Forelimb muscle (tissue), 1 donor: ENCODE data around the gene ARHGAP26. TPM values are rescaled to one million over a fixed set of nuclear protein-coding genes. Genes with fewer than 3 reads are reported as not detected.

Experiments
- DNase-seq: peaks from one replicate; pipeline ENCODE4 v3.0.0-alpha.2; 2013; ENCODE audit warnings: low read depth
- polyA plus RNA-seq: library from polyadenylated mRNA; unstranded; fragments of 120-200 nt; gene quantifications from one replicate; pipeline ENCODE4 v1.2.1, GENCODE V29; 2013; ENCODE audit not compliant: insufficient read length

ARHGAP26 gene
- polyA plus RNA-seq, 1 donor = 11.9 TPM

DNA sequence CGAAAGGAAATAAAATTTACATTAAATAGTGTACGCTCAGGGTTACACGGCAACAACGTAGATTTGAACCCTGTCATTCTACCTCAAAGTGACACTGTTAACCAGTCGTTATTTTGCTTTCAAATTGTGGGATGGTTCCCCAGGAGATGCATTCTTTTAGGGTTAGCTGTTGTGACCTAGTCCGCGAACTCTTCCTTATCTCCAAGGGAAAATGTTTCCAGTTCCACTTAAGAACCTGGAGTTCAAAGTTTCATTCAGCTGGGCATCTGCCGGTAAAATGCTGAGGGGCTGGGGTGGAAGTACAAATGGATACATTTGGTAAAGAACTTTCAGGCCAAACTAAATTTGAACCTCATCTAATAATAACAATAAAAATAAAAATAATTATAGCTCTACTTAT is 368.7 kb downstream of the ARHGAP26 start:
- DNase-seq = no peak

DNA sequence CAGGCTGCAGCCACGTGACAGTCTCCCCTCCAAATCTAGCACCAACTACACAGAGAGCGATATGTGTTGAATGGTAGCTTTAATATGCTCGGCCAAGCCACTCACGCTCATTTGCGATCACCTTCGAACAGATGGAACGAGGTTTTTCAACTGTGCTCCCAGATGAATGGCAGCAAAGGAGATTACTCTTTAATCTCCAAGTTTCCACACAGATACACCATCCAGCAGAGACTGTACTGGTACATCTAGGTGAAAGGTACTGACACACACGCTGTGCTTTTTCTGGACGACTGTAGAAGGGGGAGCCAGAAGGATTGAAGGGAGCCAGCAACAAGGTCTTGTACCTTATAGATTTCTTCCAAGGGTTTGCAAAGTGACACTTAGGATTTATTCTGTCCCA is 369.4 kb downstream of the ARHGAP26 start:
- DNase-seq = no peak

DNA sequence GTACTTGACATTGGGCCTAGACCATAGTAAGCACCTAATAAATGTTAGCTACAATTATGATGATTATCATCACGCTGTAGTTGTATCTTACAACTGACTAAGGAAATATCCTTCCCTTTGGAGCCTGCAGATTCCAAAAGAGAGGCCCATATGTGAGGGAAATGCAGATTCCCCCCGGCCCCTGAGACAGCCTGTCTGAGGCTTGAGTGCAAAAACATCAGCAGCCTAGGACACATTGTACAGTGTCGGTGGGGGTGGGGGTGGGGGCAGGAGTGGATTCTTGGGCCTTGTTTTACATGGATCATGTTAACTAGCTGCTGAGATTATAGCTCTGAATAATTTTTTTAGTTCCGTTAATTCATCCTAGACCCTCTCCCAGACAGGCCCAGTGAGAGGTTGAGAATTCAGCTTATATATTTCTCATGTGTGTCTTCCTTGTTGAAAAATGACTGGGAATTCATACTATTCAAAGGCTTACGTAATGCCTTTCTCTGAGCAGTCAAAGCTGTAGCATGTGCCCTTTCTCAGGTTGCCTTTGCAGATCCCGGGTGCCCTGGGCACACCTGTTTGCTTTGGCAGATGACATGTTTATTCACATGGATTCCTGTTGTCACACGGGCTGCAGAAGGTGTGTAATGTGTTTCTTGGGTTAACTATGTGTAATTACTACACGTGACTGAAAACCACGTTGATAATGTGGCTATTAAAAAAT is 370.5 kb downstream of the ARHGAP26 start:
- no peak for DNase-seq

DNA sequence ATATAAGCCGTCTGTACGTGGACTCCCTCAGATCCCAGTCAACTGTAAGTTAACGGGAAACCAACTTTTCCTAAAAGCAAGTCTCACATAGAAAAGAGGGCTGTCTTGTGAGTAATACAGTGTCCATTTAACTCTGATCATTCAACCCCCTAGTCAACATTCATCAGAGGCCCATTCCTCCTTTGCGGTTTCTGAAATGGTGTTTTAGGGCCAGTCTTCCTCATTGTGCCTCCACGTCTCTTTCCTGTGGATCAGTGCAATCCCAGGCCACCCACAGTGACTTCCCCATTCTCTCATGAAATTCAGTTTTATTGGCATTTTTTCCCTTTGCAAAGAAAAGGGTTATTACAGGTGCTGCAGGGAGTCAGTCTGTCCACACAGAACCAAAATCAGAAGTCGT is 371.5 kb downstream of the ARHGAP26 start:
- no peak for DNase-seq

DNA sequence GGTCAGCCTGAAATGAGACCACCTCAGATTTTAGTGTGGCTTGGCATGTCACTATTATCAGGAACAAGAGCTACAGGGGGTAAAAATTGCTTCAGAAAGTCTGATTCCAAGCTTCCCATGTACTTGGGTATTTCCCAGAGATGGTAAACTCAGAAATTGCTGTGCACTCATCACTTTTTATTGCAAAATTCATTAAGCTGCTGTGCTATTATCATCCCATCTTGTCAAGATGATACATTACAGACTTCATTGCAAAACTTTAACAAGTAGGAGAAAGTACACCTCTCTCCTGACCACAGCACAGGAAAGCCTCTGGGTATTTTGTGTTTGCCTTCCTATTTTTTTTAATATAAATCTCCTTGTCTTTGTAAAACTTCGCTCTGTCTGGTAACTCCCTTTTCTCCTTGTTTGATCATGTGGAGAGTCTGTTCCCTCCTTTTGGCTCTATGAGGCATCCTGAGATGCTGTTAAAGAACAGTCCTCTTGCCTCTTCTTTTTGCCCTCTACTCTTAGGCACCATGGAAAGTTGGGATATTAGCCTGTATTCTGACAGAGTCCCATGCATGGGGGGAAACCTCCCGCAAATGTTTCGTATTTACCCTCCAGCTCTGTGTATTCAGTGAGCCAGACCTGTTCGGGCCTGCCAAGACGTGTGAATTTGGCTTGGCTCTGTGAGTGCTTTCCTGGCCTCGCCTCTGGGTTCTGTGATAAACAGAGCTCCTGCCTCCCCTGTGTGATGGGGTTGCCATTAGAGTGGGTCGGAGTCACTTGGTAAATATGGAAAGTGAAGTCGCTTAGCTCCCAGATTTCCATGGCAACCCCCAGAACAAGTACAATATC is 372.6 kb downstream of the ARHGAP26 start:
- no peak for DNase-seq

DNA sequence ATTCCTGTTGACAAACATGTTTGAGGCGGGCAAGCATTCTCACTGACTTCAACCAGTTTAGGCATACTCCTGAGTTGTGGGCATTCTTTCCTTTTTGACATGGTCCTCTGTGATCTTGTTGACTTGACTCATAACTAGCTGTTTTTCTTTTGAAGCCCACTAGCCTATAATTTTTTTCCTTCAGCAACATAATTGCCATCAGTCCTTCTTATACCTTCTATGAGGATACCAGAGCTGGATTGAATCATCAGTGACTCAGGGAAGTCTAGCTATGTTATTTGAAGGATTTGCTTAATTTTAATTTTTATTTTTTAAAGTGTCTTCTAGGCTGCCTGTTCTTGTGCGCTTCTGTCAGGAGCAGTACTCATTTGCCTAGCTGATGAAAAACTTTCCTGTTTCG is 373.8 kb downstream of the ARHGAP26 start:
- no peak for DNase-seq

DNA sequence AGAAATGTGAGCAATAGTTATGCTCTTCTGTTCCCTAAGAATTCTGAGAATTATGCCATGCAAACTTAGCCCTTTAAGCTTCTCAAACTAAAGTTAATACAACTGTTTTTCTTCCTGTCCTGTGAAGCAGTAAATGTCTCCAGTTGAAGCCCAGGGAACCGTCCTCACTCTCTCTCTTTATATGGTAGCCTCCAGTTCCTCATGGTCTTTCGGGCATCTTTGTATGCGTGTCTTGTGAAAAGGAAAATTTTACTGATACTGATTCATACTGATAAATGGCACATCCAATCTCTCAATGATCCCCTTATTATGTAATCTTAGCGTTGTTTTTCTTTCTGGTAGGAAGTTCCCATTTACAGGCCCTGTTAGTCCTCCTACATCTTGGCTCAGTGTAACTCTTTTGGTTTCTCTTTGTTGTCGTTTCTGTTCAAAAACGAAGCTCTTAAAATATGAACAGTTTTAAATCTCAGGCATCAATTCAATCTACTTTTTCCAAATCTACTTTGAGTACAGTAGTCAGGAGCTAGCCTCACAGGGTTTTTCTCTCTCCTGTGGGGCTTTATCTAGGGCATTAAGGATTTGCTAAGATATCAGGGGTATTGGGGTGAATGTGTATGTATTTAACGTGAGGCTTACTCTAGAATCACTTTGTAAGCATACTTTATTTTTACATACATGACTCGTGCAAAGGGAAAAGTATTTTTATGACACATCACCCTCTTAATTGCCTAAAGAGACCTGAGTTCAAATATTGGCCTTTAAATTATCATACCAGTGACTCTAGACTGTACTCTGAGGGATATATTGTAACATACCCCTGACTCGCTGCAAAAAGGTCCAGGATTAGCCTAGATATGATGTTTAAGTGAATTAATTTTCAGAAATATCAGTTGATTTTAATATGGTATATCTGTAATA is 375.3 kb downstream of the ARHGAP26 start:
- DNase-seq = no peak

DNA sequence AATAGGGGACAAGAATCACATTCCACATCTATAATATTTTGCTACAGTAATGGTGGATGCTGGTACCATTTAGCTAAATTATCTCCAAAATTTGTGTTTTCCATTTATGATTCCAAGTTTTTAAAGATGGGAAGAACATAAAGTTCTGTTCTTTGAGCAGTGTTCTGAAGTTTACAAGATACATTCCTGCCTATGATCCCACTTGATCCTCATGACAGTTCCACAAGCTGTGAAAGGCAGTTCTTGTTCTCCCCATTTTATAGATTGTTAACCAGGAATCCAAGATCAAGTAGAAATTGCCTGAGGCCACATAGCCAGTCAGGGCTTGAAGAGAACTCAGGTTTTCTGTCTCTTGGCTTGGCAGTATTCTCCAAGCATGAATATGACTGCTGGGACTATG is 376.0 kb downstream of the ARHGAP26 start:
- no peak for DNase-seq

DNA sequence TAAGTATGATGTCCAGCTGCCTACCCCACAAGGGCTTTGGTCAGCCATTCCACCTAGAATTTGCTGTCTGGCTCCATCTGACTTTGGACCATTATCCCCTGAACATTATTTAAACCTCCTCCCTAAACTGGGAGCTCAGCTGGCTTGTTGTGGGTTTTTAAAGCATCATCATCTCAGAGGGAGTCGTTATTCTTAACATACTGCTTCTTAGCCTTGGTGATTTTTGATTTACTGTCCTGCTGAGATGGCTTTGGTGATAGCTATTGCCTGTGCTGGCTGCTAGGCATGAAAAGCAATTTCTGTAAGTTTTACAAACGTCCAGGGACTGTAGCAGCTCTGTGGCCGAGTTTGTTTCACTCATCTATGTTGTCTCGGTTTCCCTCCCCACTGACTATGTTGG is 377.2 kb downstream of the ARHGAP26 start:
- no peak for DNase-seq

DNA sequence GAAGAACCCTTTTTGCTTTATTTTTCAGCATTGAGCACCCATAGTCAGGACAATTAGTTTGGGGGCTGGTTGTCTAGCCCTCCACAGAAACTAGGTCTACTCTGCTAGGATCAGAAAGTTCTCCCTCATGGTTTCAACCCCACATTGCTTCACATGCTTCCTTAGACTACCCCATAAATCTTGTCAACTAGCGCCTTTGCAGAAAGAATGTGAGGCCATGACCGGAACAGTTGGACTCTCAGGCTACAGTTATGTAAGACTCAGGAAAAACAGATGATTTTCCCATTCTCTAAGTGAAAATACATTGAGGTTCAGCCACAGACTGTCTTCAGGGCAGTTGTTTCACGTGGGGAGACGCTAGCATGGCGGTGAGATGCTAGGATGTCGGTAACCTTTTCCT is 377.7 kb downstream of the ARHGAP26 start:
- no peak for DNase-seq

DNA sequence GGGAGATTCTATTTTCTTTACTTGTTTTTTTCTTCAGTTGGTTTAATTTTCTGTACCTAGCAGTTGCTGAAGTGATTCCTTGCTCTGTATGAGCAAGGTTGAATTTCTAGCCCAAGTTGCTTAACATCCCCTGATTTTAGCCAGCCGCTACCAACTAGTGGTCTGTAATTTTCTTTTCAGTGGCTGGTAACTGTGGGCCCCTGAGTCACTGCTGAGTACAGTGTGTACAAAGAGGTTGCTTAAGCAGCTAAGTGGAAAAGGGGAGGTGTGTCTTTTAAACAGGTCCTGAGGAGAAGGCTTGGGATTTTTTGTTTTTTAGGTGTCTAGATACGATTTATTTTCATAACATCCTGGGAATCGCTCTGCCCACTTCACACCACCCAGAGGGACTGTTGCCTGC is 378.6 kb downstream of the ARHGAP26 start:
- DNase-seq = no peak

DNA sequence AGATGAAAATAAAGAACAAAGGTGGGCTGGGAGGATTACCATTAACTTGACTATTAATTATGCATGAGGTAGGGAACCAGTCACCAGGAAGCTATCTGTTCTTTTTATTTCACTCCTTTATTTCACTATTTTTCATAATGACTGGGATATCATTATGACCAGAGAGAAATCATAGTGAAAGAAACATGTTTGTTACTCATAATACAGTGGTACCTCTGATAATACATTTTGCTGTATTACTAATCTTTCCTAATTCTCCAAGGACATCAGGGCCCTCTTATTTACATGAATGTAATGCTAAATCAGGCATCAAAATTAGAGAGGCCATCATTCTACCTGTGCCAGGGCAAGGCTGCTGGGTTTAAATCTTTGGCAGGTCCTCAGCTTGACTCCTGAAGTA is 379.6 kb downstream of the ARHGAP26 start:
- no peak for DNase-seq

DNA sequence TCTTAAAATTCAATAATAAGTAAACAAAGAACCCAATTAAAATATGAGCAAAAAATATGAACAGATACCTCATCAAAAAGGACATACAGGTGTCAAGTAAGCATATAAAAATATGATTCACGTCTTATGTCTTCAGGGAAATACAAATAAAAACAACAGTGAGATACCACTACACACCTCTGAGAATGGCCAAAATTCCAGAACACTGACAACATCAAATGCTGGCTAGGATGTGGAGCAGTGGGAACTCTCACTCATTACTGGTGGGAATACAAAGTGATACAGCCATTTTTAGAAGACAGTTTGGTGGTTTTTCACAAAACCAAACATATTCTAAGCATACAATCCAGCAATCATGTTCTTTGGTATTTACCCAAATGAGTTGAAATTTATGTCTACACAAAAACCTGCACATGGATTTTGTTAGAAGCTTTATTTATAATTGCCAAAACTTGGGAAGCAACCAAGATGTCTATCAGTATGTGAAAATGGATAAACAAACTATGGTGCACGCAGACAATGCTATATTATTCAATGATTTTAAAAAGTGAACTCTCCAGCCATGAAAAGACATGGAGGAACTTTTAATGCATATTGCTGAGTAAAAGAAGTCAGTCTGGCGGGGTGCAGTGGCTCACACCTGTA is 381.0 kb downstream of the ARHGAP26 start:
- DNase-seq = no peak

DNA sequence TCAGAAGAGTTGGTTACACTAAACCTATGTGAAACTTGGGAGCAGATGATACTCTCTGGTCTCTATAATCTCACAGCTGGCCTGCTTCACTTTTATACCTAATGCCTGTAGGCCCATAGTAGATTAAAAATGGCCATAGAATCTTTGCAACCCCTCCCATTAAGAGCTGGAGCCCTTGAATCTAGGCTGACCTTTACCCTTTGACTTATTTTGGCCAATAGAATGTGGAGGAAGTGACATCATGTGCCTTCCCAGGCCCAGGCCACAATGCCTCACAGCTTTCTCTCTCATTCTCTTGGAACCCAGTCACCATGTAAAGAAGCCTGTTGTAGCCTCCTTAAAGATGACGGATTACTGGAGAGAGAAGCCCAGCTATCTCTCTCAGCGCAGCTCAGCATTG is 382.3 kb downstream of the ARHGAP26 start:
- DNase-seq = no peak

DNA sequence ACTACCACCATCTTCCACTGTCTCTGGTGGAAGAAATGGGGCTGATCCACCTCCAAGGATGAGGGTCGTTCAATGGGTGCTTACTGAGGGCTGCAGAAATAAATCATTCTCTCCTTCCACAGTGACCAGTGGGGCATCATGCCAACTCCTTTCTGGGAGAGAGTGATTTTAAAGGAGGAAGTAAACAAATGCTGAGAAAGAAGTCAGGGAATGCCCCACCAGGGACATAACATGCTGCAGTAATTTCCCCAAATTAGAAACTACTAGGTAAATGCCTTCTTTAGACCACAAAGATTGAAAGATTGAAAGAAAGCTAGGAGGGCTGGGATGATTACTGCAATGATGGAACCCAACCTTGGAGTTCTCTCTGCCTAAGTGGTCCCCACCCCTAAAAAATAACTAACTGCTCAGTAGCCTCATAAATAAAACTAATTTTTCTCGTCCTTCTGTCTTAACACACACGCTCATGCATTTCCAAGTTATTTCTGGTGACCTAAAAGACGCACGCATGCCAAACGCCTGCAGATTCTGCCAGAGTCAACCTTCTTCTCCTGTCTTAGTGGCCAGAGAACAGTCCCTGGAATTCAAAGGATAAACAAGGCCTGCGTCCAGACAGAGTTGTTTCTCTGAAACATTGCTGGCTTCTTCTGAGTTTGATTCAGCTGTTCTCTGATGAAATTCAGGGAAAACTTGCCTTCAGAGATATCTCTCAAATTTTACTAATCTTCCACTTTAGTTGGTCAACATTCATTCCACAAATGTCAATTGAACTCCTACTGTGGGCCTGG is 383.3 kb downstream of the ARHGAP26 start:
- DNase-seq = peak; percentile 75

DNA sequence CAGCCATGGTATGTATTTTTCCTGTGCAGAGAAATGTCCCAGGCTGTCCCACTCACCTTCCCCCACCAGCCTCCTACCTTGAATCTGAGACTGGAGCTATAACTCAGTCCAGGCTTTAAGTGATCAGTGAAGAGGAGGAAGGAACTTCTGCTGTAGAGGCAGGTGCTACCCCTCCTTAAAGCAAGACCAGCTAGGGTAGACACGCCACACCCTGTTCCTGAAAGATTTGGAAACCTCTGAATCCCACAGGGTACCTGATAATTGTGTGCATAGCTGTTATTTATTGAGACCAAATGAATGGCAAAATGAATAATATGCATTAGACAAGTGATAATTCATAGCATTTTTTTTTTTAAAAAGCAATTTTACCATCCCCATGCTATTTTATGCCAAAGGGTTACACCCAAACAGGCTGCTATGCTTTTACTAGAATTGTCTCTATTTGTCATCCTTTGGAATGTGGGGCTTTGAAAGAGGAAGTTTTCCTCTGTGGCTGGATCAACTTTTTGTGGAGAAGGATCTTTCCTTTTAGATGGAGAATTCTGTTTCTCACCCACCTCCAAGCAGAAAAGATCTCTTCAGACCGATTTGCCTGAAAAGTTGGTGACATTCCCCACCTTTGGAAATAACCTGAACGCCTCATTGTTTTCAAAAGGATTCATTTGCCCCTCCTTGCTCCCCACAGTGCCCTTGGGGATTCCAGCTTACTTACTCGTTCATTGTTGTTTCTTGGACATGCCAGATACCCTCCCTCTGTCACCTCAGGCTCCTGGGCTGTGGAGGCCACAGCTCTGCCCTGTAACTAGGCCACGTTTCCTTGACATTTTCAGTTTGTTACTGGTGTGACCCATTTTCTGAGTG is 384.6 kb downstream of the ARHGAP26 start:
- no peak for DNase-seq

DNA sequence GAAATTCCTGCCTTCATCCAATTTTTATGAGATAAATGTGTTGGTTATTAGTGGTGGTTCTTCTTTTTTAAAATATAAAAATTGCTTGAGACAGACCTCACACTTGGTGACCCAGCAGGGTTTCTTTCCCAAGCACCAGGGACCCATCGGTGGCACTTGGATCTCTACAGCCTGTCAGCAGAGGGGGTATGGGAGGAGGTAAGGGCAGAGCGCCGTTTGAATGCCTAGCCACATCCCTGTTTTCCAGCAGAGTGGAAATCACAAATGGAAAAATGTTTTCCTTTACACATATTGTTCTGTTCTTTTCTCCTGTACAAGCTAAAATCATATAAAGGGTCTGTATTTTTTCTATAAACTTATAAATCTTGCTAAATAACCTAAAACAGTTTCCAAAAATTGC is 385.3 kb downstream of the ARHGAP26 start:
- no peak for DNase-seq

DNA sequence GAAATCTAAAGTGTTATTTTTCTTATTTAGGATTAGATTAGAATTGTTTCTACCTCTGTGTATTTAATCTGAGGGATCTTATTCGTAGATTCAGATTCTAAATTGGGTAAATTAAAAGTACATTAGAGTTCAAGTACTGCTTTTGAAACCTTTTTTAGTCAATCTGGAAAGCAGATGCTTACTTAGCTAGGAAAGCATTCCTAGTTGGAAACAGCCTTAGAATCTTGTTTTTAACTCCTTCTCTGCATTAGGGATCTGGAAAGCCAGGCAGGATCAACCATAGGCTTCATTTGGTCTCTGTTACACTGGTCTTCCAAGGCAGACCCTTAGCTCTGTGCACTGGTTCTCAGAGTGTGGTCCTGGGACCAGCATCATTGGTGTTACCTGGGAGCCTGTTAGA is 385.9 kb downstream of the ARHGAP26 start:
- no peak for DNase-seq

DNA sequence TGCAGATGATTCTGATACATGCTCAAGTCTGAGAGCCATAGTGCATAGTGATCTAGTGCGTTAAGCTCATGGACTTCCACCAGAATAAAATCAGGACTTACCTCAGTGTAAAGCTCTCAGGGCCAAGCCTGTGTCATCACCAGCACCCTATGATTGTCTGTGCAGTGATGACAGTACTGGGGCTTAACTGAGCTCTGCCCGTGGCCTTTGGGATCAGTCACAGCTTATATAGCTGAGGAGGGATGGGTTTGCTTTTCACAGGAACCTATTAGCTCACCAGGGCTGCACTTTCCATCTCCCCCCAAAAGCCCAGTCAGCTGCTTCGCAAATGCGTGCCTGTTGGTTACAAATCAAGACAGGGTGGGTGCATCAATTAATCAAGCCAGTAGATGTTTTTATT is 386.4 kb downstream of the ARHGAP26 start:
- DNase-seq = no peak

DNA sequence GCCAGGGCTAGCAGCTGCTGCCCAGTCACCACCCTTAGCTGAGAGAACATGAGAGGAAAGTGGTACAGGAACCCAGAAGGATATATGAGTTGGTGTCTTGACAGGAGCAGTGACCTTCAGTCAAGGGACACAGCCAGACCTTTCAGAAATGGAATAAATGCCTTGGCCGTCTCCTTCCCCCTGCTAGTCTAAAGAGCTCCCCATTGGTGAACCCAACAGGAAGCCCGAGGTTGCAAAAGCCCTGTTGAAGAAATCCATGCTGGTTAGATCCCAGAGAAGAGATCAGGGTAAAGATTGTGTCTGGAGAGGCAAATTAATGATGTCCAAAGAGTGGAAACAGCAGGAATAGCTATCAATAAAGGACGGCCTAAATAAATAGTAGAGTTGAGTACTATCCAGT is 388.9 kb downstream of the ARHGAP26 start:
- DNase-seq = no peak
